GM18951 (cell line): Measurements from ENCODE around the gene RPS27L.
"Not testable (repeated sequence)": the region's sequence is repeated elsewhere in the genome, so short reads cannot be mapped to it uniquely, and the experiment has no call there.

Experiments used
- POLR2A ChIP-seq: IDR thresholded peaks from 4 replicates; pipeline ENCODE4 v1.6.1; 2011; ENCODE audit warnings: mild to moderate bottlenecking; ENCODE audit not compliant: insufficient read length, insufficient read depth; ENCODE audit errors: extremely low read depth
- in situ Hi-C: fragments of 300-500 bp; cut with MboI; formaldehyde crosslinking; loops from one replicate; pipeline ENCODE4 v1.12.0; 2022; ENCODE audit warnings: low sequenced_read_pairs, mixed read lengths, inconsistent platforms; ENCODE audit not compliant: unreplicated experiment

Gene RPS27L

DNA sequence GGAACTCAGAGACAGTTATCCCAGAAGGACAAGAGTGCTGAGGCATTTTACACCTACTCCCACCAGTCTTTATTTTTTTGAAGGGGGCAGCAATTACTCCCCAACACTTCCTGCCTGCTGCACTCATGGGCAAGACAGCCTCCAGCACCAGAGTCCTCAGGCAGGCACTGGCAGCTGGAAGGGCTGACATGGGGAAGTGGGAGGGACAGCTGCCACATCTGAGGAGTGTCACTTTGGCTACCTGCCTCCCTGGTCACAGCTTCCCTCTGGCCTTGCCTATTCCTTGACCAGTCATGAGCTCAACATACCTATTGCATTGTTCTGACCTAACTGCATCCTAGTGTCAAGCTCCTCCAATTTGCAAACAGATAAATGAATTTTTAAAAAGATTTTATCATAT, 45.8 kb downstream of the RPS27L start:
- TF ChIP-seq POLR2A = no peak
- in situ Hi-C loops = no loop called here

DNA sequence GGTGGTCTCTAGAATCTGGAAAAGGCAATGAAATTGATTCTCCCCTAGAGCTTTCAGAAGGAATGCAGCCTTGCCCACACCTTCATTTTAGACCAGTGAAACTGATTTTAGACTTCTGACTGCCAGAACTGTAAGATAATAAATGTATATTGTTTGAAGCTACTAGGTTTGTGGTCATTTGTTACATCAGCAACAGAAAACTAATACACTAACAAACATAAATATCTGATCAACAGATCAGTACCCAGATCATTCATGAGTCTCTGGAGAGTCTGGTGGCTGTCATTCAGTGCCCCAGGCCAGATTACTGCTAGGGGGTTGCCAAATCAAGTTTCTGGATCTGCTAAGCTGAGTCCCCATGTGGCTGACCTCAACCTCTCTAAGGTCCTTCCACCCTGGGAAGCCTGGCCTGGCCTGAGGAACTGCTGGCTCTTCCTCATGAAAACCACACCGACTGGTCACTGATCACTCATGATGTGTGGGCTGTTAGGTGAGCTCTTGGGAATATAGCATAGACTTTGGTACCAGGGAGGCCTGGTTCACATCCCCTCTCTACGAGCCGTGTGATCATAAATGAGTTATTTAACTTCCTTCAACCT, 46.8 kb downstream of the RPS27L start:
- TF ChIP-seq POLR2A = no peak
- in situ Hi-C loops = no loop called here

DNA sequence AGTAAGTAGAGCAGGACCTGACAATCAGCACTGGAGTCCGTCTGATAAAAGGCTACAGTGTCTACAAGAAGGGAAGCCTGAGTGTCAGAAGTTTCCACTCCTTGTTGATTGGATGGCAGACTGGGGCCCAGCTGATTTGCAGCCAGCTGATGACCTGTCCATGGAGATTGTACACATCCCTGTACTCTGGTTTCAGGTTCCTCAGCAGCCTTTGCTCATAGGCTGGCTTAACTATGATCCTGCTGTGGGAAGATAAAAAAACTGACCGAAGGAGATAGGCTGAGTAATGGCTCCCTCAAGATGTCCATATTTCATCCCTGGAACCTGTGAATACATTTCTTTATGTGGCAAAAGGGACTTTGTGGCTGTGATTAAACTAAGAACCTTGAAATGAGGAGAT, 47.4 kb downstream of the RPS27L start:
- no peak for TF ChIP-seq POLR2A
- in situ Hi-C loops = no loop called here

GRCh38 chr15:63109498-63109897, 47.8 kb downstream of the RPS27L start:
- in situ Hi-C loops = no loop called here
- no peak for TF ChIP-seq POLR2A

GRCh38 chr15:63107895-63108546, 49.3 kb downstream of the RPS27L start:
- in situ Hi-C loops = no loop called here
- TF ChIP-seq POLR2A = no peak

GRCh38 chr15:63105354-63105753, 51.9 kb downstream of the RPS27L start:
- in situ Hi-C loops = not testable (repeated sequence)

DNA sequence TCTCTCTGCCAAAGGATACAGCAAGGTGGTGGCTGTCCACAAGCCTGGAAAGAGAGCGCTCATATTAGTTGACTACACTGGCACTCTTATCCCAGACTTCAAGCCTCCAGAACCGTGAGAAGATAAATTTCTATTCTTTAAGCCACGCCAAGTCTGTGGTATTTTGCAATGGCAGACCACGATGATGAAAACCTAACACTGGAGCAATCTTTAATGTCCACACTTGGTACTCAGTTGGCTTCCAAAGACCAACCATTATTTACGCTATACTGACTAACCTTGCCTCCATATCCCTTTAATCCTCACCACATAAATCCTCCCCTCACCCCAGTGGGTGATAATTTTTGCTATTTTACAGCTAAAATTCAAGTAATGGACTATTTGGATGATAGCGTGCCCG, 52.5 kb downstream of the RPS27L start:
- in situ Hi-C loops = no loop called here
- TF ChIP-seq POLR2A = no peak

DNA sequence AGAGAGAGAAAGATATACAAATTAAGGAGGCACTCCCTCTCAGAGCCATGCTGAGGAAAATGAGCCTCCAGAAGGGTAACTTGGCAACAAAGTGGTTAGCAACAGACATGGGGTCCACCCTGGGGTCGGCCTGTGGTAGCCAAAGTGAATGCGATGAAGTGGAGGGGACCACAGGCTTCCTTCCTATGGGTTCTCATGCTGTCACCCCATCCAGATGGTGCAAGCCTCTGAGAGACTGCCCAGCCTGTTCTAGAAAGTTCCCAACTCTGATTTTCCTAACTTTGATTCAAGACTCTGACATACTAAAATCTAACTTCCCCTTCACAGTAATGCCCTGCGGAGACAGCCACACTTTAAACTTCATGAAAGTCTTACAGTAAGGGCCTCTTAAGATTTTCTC, 53.9 kb downstream of the RPS27L start:
- in situ Hi-C loops = no loop called here

GRCh38 chr15:63099581-63099980, 57.7 kb downstream of the RPS27L start:
- in situ Hi-C loops = not testable (repeated sequence)

More for the DNA sequence above, 53.9 kb downstream of the RPS27L start:
- no peak for TF ChIP-seq POLR2A

DNA sequence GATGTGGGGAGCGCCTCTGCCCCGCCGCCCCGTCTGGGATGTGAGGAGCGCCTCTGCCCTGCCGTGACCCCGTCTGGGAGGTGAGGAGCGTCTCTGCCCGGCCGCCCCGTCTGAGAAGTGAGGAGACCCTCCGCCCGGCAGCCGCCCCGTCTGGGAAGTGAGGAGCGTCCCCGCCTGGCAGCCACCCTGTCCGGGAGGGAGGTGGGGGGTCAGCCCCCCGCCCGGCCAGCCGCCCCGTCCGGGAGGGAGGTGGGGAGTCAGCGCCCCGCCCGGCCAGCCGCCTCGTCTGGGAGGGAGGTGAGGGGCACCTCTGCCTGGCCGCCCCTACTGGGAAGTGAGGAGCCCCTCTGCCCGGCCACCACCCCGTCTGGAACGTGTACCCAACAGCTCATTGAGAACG, 58.4 kb downstream of the RPS27L start:
- in situ Hi-C loops = not testable (repeated sequence)
